Superior temporal gyrus (tissue), 1 donor: ENCODE measurements around the gene OPA1.

Experiments
- DNase-seq: peaks from one replicate; pipeline ENCODE4 v3.0.0-alpha.2; 2016; ENCODE audit errors: extremely low spot score

Gene OPA1

GRCh38 chr3:193592841-193593667 lies at the start of gene OPA1:
OPA1 (plus strand) TSS chr3:193593208; CDS start chr3:193593378, 170 bp downstream.
- DNase-seq: peak; percentile 99

- no peak for DNase-seq
Measured at GRCh38 chr3:193544289-193544688, 48.7 kb upstream of the OPA1 start.

- no peak for DNase-seq
Measured at GRCh38 chr3:193545304-193545703, 47.7 kb upstream of the OPA1 start.

DNA sequence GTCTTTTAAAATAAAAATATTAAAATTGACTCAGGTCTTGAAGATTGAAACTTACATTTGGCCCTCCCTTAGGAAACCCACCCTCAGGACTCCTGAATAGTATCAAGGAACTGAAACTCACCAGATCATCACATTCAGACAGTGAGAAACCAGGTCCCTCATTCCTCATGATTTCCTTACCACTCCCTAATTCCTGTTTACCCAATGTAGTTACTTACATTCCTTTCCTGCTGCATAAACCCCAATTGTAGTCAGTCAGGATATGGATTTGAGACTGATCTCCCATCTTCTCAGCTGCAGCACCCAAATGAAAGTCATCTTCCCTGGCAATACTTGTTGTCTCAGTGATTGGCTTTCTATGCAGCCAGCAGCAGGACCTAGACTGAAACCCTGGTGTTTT lies 46.9 kb upstream of the OPA1 start:
- DNase-seq: no peak

- DNase-seq: peak; percentile 72
Measured at GRCh38 chr3:193548406-193548805, 44.6 kb upstream of the OPA1 start.

- peak; percentile 42 for DNase-seq
Measured at GRCh38 chr3:193552923-193553322, 40.1 kb upstream of the OPA1 start.

DNA sequence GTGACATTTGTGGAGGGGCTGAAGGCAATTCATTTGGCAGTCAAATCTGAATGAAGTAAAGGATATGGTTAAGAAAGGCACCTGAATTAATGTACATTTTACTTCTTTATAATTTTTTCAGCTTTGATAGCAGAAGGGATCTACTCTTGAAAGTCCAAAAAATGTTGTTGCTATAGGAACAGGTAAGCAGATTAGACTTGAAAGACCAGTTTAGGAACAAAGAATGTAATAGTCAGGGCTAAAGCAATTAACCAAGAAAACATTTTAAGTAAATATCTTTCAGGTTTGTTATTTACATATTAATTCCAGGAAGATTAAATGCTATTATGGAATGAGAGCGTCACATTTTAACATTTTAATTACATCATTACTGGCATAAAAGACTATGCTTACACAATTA lies 39.4 kb upstream of the OPA1 start:
- DNase-seq: no peak

DNA sequence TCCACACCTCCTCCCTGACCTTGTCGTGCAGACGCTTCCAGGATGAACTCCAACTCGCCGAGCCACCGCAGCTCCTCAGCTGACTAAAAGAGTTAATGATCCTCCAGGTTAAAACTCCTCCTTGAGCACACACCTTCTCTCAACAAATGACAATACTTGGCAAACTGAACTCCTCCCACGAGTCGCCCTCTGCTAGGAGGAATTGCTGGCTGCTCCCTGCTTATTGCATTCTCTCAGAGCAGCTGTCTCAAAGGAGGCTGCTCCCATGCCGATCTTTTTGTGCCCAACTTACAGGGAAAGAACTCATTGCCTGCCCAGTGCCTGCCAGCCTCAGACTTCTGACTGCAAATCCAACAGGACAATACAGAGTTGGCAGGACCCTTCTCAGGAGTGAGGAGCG lies 38.2 kb upstream of the OPA1 start, which contains the start of gene ATP13A4:
TSS of gene ATP13A4 (minus strand) at position 85 of the 400 bp plus-strand sequence. CDS start 96 bp downstream, outside the sequence.
- no peak for DNase-seq

GRCh38 chr3:193556841-193557240 lies 36.2 kb upstream of the OPA1 start:
- no peak for DNase-seq

GRCh38 chr3:193559100-193559499 lies 33.9 kb upstream of the OPA1 start:
- DNase-seq: no peak

- no peak for DNase-seq
Measured at GRCh38 chr3:193560091-193560490, 32.9 kb upstream of the OPA1 start.

- no peak for DNase-seq
Measured at GRCh38 chr3:193560870-193561269, 32.1 kb upstream of the OPA1 start.

DNA sequence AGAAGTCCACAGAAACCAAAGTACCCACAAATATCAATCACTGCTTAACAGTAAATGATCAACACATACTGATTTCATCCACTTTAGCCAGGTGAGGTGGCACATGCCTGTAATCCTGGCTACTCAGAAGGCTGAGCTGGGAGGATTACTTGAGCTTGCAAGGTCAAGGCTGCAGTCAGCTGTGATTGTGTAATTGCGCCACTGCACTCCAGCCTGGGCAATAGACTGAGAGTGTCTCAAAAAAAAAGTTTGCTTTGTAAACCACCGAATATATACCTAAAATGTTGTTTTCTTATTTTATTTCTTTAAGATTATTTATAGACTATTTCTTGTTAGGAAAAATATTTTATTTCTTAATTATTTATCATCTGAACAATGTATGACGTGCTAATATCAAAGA lies 29.6 kb upstream of the OPA1 start:
- no peak for DNase-seq

DNA sequence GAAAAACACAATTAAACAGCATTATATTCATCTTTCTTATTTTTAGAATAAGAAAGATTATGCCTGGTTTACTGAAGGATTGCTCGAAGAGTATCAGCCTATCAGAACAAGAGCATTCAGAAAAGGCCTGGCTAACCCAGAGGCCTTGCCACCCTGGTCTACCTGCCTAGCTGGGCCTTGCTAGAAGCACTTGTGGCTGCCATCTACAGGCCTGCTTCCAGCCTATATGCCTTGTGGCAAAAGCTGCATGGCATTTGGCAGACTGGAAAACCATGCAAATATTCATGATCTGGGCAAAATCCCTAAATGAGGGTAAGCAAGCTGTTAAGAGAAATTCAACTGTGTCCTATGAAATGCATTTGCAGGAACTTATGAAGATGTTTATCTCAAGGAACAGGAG lies 29.0 kb upstream of the OPA1 start:
- no peak for DNase-seq

DNA sequence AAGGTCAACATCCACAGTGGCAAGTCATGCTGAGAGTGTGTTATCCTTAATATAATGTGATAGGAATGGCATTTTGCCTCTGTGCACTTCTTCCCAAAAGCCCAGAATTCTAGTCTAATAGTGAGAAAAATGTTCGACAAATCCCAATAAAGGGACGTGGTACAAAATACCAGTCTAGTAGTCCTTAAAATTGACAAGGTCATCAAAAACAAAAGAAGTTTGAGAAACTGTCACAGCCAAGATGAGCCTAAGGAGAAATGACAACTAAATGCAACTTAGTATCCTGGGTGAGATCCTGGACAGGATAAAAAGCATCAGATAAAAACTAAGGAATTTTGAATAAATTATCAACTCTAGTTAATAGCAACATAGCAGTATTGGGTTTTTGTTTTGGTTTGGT lies 23.9 kb upstream of the OPA1 start:
- no peak for DNase-seq

DNA sequence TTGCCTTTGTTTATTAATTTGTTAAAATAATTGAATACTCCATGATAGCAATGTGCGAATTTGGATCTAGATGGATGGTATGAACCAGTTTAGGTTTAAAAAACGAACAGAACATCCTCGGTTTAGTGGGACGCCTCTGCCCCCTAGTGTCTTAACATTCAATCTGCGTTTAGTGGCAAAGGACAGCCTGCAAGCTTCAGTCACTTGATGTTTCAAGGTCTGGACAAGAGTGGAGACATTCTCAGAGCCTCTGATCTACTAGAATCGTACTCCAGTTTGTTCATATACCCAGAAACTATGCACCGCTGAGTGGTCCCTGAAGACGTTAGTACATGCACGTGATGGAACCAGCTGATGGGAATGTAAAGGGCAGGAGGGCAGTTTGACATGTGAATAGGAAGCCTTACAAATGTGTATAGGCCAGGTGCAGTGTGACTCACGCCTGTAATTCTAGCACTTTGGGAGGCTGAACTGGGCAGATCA lies 20.5 kb upstream of the OPA1 start:
- DNase-seq: peak; percentile 93

DNA sequence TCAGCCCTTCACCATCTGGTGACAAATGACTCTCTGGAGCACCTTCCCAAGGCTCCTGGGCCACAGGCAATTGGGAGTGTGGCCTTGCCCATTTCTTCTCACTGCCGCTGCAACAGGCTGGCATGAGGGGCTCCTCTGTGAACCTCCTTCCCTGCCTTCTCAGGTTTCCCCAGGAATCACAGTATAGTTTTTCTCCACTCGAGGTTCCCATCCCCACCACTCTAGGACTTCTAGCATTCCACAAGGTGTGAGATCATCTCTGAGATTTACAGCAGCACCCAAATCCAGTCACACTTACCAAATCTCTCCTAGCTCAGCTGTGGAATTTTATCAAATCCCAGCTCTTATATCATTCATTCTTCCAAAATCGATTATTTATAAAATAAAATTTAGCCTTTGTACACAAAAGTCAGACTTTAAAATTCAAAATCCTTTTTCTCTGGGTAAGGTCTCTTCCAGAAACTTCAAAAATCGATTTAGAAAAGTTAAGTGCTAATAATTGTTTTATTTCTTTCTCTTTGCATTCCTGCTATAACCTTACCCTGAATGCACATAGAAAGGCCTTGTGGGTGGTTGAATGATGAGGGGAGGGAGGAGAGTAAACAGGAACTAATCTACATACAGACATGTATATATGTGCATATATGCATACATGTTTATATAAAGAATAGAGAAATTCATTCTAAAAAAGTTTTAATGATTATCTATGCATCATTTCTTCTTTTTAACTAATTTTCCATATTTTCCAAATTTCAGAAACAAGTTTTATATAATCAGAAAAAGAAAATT lies 19.4 kb upstream of the OPA1 start:
- DNase-seq: no peak

DNA sequence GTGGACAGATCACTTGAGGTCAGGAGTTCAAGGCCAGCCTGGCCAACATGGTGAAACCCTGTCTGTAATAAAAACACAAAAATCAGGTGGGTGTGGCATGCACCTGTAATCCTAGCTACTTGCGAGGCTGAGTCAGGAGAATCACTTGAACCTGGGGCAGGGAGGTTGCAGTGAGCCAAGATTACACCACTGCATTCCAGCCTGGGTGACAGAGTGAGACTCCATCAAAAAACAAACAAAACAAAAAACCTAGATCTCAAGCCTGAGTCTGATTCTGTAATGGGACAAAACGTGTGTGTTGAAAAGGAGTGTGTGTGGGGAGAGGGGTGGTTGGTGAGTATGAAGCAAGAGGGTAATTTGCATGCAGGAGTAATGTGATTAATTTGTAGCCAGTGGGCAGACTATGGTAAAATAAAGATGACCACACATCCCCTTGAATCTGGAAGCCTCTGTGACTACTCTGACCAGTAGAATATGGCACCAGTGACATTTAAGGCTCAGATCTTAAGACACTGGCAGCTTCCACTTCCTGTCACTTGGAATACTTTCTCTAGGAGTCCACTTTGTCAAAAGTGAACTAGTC lies 18.4 kb upstream of the OPA1 start:
- DNase-seq: no peak

DNA sequence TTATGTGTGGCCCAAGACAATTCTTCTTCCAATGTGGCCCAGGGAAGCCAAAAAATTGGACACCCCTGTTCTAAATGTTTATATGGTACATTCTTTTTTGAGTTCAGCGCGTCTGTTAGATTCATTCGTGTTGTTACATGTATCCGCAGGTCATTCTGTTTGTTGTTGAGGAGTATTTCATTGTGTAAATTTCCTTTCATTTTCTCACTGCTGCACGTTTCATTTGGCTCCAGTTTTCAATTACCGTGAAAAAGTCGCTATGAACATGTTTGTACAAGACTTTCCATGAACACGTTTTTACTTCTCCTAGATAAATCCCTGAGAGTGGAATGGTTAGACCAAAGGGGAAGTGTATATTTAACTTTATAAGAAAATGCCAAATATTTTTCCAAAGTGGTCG lies 7.5 kb upstream of the OPA1 start:
- no peak for DNase-seq

DNA sequence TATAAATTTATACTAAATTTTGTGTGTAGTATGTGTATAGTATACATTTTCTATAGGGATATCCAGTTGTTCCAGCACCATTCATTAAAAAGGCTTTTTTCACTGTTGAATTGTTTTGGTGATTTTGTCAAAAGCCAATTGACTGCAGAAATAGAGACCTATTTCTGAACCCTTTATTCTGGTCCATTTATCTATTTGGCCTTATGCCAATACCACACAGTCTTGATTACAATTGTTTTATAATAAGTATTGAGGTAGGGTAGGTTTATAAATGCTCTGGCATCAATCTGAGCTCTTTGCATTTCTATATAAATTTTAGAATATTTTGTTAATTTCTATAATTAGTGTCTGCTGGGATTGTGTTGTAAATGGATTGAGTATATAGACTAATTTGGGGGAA lies 6.5 kb upstream of the OPA1 start:
- no peak for DNase-seq

DNA sequence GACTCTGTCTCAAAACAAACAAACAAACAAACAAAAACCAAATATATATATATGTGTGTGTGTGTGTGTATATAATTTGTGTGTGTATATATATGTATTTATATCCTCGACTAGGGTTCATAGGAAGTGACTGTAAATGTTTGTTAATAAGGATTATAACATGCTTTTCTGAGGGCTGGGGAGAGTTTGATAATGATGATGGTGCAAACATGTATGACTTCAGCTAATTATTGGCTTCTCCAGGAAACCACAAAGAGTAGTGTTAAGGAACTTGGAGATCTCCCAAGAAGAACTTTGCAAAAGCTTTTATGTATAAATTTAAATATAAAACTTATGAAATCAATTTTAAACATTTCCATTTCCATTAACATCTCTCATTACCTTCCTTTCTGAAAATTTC lies 3.9 kb upstream of the OPA1 start:
- no peak for DNase-seq

- DNase-seq: no peak
Measured at GRCh38 chr3:193589616-193590015, 3.4 kb upstream of the OPA1 start.
